Ascending aorta (tissue), 2 donors: ENCODE data around the gene FAM219A. TPM values are rescaled to one million over a fixed set of nuclear protein-coding genes. Genes with fewer than 3 reads are reported as not detected.

Experiments used
- DNase-seq, 2 donors: peaks; one replicate each; pipeline ENCODE4 v3.0.0-alpha.2; 2019; ENCODE audit warnings: low spot score in 2 of 2
- H3K27ac ChIP-seq, 2 donors: fragments of 200-600 bp; sonication (generic); one replicate each; pipeline ENCODE4 v1.5.1; 2016 to 2017; ENCODE audit warnings: mild to moderate bottlenecking in 1 of 2
- H3K27me3 ChIP-seq: fragments of 200-600 bp; sonication (generic); one replicate; pipeline ENCODE4 v1.5.1; 2017
- H3K36me3 ChIP-seq, 2 donors: fragments of 200-600 bp; sonication (generic); one replicate each; pipeline ENCODE4 v1.5.1; 2016
- H3K4me1 ChIP-seq, 2 donors: fragments of 200-600 bp; sonication (generic); one replicate each; pipeline ENCODE4 v1.5.1; 2016 to 2017; ENCODE audit warnings: mild to moderate bottlenecking in 1 of 2
- H3K4me3 ChIP-seq, 2 donors: fragments of 200-600 bp; sonication (generic); one replicate each; pipeline ENCODE4 v1.5.1; 2016 to 2017; ENCODE audit warnings: mild to moderate bottlenecking in 1 of 2
- H3K9me3 ChIP-seq, 2 donors: fragments of 200-600 bp; sonication (generic); one replicate each; pipeline ENCODE4 v1.5.1; 2016
- CTCF ChIP-seq, 3 experiments: fragments of 200-600 bp in 2 of 3; fragments of 450-650 bp in 1 of 3; sonication (generic) in 2 of 3; IDR thresholded peaks; one replicate each; pipeline ENCODE4 v1.5.1; 2016 to 2019; ENCODE audit warnings: antibody characterized with exemption in 3 of 3, mild to moderate bottlenecking in 1 of 3, moderate library complexity in 1 of 3
- intact Hi-C: fragments of 100-400 bp; cut with DNase I; formaldehyde crosslinking; loops from one replicate; pipeline ENCODE4 v1.15.1; 2023
- total RNA-seq: library from RNA; depleted of rRNA; stranded (reverse); fragments of >200 nt; gene quantifications from one replicate; pipeline ENCODE4 v1.1.0, GENCODE V29; 2016

Gene FAM219A
- total RNA-seq, 1 donor from 2014 or later = 26.8 TPM

- Histone ChIP-seq H3K4me1 (no peaks in the 10 kb centered on the region), H3K27ac (peak overlapping the region in 1 of 2 donors; percentile 33), H3K4me3 (no peak overlapping the region), H3K27me3 (no peaks in the 10 kb centered on the region), H3K36me3 (no peaks in the 10 kb centered on the region), H3K9me3 (no peaks in the 10 kb centered on the region)
- intact Hi-C loops = loop anchor here (5.0 kb wide), 1 partner anchor 287 kb away; the partner anchor contains the start of gene UBAP1
- no peak for TF ChIP-seq CTCF (IDR thresholded peaks at IDR 0.05)
- DNase-seq = no peak
Observed at GRCh38 chr9:34464571-34464970, 6.2 kb upstream of the FAM219A start.

DNA sequence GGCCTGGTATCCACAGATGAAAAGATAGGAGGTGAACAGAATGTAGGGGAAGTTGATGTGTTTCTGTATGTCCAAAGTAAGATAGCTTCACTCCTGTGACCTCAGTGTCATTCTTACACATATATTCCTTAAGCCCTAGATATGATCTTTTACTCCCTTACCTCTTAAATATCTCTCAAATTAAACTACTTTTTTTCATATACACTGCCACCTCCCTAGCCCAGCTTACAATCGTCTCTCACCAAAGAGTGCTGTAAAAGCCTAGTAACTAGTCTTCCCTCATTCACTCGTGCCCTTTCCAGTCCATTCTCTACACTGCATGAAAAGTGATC is 5.5 kb upstream of the FAM219A start:
- peak overlapping the region; percentile 33 to 48 for H3K27ac ChIP-seq

DNA sequence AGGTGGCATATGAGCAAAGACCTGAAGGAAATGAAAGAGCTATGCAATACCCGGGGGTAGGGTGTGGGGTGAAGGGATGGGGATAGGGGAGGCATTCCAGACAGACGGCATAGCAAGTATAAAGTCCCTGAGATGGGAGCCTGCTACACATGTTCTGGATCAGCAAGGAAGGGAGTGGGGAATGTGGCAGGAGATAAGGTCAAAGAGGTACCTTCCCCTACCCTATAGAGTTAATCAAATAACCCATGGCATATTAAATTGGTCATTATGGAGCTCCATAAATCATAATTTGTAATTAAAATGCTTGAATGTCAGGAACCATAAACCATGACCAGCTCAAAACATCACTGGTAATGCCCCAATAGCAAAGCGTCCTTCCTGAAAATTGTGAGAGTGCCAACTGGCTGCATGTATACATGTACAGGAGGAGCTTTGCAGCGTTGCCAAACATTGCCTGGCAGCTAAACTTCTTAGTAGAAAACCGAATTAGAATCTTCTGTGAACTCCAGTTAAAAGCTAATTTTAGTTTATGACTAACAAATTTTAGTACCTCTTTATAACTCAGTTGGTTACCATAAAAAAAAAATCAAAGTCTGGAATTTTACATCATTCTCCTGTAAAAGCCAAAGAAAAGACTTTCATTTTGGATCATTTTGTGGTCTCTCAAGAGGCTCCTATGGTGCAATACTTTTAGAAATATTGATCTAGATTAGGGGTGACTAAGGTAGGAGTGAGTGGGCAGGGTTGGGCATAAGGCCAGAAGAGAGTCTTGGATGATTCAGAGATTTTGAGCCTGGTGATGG is 4.9 kb upstream of the FAM219A start:
- H3K36me3 ChIP-seq = no peaks in the 10 kb centered on the region
- intact Hi-C loops = loop anchor here (5.0 kb wide), 1 partner anchor 286 kb away; the partner anchor contains the start of gene UBAP1
- H3K27ac ChIP-seq = peak overlapping the region; percentile 33 to 48
- H3K9me3 ChIP-seq = no peaks in the 10 kb centered on the region
- peak in 1 of 2 donors; percentile 72 for DNase-seq
- no peak overlapping the region for H3K4me3 ChIP-seq
- H3K27me3 ChIP-seq = no peaks in the 10 kb centered on the region
- no peak for TF ChIP-seq CTCF (IDR thresholded peaks at IDR 0.05)
- H3K4me1 ChIP-seq = peaks cover 0 to 3% of the 10 kb centered on the region in 2 donors

More for the DNA sequence above, 5.5 kb upstream of the FAM219A start:
- DNase-seq = no peak
- no peaks in the 10 kb centered on the region for H3K27me3 ChIP-seq
- H3K4me3 ChIP-seq = no peak overlapping the region
- H3K4me1 ChIP-seq = peaks cover 0 to under 1% of the 10 kb centered on the region in 2 donors
- intact Hi-C loops = loop anchor here (5.0 kb wide), 1 partner anchor 287 kb away; the partner anchor contains the start of gene UBAP1
- no peak for TF ChIP-seq CTCF (IDR thresholded peaks at IDR 0.05)
- H3K9me3 ChIP-seq = no peaks in the 10 kb centered on the region
- no peaks in the 10 kb centered on the region for H3K36me3 ChIP-seq

DNA sequence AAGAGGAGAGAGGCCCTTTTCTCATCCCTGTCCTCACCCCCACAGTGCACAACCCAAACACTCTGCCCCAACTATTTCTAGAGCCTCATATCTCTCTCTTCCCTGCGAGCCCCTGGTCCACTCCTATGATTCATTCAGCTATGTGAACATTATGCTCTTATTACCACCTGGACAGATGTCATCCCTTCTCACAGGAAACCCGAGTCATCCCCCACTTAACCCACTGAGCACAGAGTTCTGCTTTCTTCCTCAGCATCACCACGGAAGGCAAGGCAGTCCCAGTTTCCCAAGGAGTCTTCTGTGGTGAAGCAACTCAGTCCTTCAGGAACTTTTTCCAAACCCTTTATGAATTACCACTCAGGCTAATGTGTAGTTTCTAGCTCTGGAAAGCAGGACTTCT is 1.6 kb upstream of the FAM219A start:
- no peak overlapping the region for H3K27ac ChIP-seq
- no peak overlapping the region for H3K4me3 ChIP-seq
- intact Hi-C loops = loop anchor here (1.0 to 5.0 kb wide), 10 partner anchors 63 to 1942 kb away; partner anchors contain the start of genes DCAF12, ENHO, KIF24 and MYORG
- H3K4me1 ChIP-seq = peaks cover 0 to 21% of the 10 kb centered on the region in 2 donors
- no peak for DNase-seq
- no peaks in the 10 kb centered on the region for H3K27me3 ChIP-seq
- H3K9me3 ChIP-seq = no peaks in the 10 kb centered on the region
- no peaks in the 10 kb centered on the region for H3K36me3 ChIP-seq
- no peak for TF ChIP-seq CTCF (IDR thresholded peaks at IDR 0.05)

- H3K36me3 ChIP-seq = no peaks in the 10 kb centered on the region
Observed at GRCh38 chr9:34459356-34459755, 986 bp upstream of the FAM219A start.

More at GRCh38 chr9:34459356-34459755, 986 bp upstream of the FAM219A start:
- no peak for TF ChIP-seq CTCF (IDR thresholded peaks at IDR 0.05)
- no peak overlapping the region for H3K4me3 ChIP-seq
- DNase-seq = no peak
- peaks cover 0 to 25% of the 10 kb centered on the region in 2 donors for H3K4me1 ChIP-seq
- H3K27me3 ChIP-seq = no peaks in the 10 kb centered on the region
- intact Hi-C loops = loop anchor here (1.0 to 5.0 kb wide), 9 partner anchors 63 to 1943 kb away; partner anchors contain the start of genes DCAF12, ENHO, KIF24 and MYORG
- no peaks in the 10 kb centered on the region for H3K9me3 ChIP-seq
- H3K27ac ChIP-seq = no peak overlapping the region
